HepG2 (cell line): ENCODE measurements around the gene HERPUD2. TPM values are rescaled to one million over a fixed set of nuclear protein-coding genes. Genes with fewer than 3 reads are reported as not detected.

Source experiments
- ATAC-seq: fragments of 200-7000 bp; cut with Tn5 transposase; 3 replicates; pipeline ENCODE4 v1.9.1; 2020; ENCODE audit warnings: mild to moderate bottlenecking, moderate library complexity
- BruUV-seq: library from RNA; stranded (reverse); fragments of 400-500 nt; replicated peaks from 2 replicates; lab custom pipeline; 2021; lab: Mats Ljungman, UMichigan
- CTCF ChIA-PET: fragments of 300-600 bp; formaldehyde crosslinking; extraction: SDS; loops from one replicate; lab custom pipeline; 2021; ENCODE audit warnings: low total read pairs, inconsistent platforms, low intra/inter-chr PET ratio; lab: Yijun Ruan, JAX
- POLR2A ChIA-PET: fragments of 350-600 bp; sonication (Branson Sonifier 250); formaldehyde crosslinking; loops from one replicate; lab custom pipeline; 2020; ENCODE audit warnings: antibody characterized with exemption, inconsistent platforms; lab: Yijun Ruan, JAX
- DNase-seq: peaks from one replicate; pipeline ENCODE4 v3.0.0-alpha.2; 2015; ENCODE audit warnings: low spot score
- FAIRE-seq: peaks from 3 replicates; lab custom pipeline; 2011; peaks lifted over from hg19 to GRCh38; lab: Jason Lieb, UNC
- H2AFZ ChIP-seq: one replicate; pipeline ENCODE4 v1.6.1; 2011; ENCODE audit warnings: low read length, inconsistent platforms
- H3K27ac ChIP-seq: fragments of 300-600 bp; 3 replicates; pipeline ENCODE4 v1.8.0; 2011; ENCODE audit warnings: mixed run types, mild to moderate bottlenecking, mixed read lengths, low read length, inconsistent platforms; ENCODE audit not compliant: insufficient read depth; ENCODE audit errors: extremely low read length
- H3K27me3 ChIP-seq, 2 experiments: fragments of 200-600 bp in 1 of 2; 2 replicates in 1 of 2; 3 replicates in 1 of 2; pipeline versions ENCODE4 v1.6.0 to v1.8.0; 2011; ENCODE audit warnings: low read length in 2 of 2, mild to moderate bottlenecking in 2 of 2, moderate library complexity in 2 of 2, inconsistent platforms in 1 of 2; ENCODE audit not compliant: insufficient read depth in 2 of 2, control insufficient read depth in 1 of 2
- H3K36me3 ChIP-seq, 2 experiments: fragments of 200-600 bp in 1 of 2; replicated peaks in 1 of 2; 2 replicates in 1 of 2; 3 replicates in 1 of 2; pipeline versions ENCODE4 v1.5.1 to v1.8.0; 2011; ENCODE audit warnings: low read length in 2 of 2, inconsistent platforms in 1 of 2; ENCODE audit not compliant: insufficient read depth in 2 of 2, control insufficient read depth in 1 of 2
- H3K4me1 ChIP-seq: 2 replicates; pipeline ENCODE4 v1.5.1; 2012; ENCODE audit warnings: low read length, inconsistent platforms; ENCODE audit not compliant: insufficient read depth
- H3K4me2 ChIP-seq: 2 replicates; pipeline ENCODE4 v1.6.0; 2011; ENCODE audit warnings: low read depth, low read length, inconsistent platforms
- H3K4me3 ChIP-seq, 3 experiments: fragments of 200-600 bp in 1 of 3; sonication (generic), shearing (Covaris generic) in 1 of 3; replicated peaks in 1 of 3; 2 replicates each; pipeline ENCODE4 v1.5.1; 2011 to 2016; ENCODE audit warnings: low read length in 3 of 3, inconsistent platforms in 2 of 3, low read depth in 2 of 3, mild to moderate bottlenecking in 2 of 3, control low read depth in 1 of 3, mixed read lengths in 1 of 3; ENCODE audit not compliant: insufficient read depth in 1 of 3
- H3K79me2 ChIP-seq: one replicate; pipeline ENCODE4 v1.6.1; 2011; ENCODE audit warnings: low read length, inconsistent platforms; ENCODE audit not compliant: insufficient read depth
- H3K9ac ChIP-seq: 2 replicates; pipeline ENCODE4 v1.6.0; 2011; ENCODE audit warnings: mild to moderate bottlenecking, low read depth, low read length, inconsistent platforms; ENCODE audit not compliant: insufficient read depth
- H3K9me3 ChIP-seq: 2 replicates; pipeline ENCODE4 v1.5.1; 2012; ENCODE audit warnings: mild to moderate bottlenecking, low read length
- H4K20me1 ChIP-seq: 2 replicates; pipeline ENCODE4 v1.6.0; 2011; ENCODE audit warnings: inconsistent platforms, mild to moderate bottlenecking, low read length, moderate library complexity; ENCODE audit not compliant: insufficient read depth
- GATA4 ChIP-seq: sonication (generic); IDR thresholded peaks from 2 replicates; pipeline ENCODE4 v1.6.1; 2016; ENCODE audit warnings: antibody characterized with exemption, low read depth, borderline replicate concordance
- GMEB1 ChIP-seq: sonication (generic); formaldehyde crosslinking; IDR thresholded peaks from 2 replicates; pipeline ENCODE4 v1.5.1; 2020; ENCODE audit warnings: missing genetic modification reagents, mild to moderate bottlenecking, borderline replicate concordance
- KDM5B ChIP-seq: sonication (generic); formaldehyde crosslinking; IDR thresholded peaks from 2 replicates; pipeline ENCODE4 v1.4.0; 2020; ENCODE audit warnings: missing genetic modification reagents, mild to moderate bottlenecking, borderline replicate concordance
- PAF1 ChIP-seq: IDR thresholded peaks from 2 replicates; pipeline ENCODE4 v1.6.1; 2016; ENCODE audit warnings: missing genetic modification reagents, missing compliant biosample characterization
- TFDP2 ChIP-seq: sonication (generic); formaldehyde crosslinking; IDR thresholded peaks from 2 replicates; pipeline ENCODE4 v1.4.0; 2020; ENCODE audit warnings: missing genetic modification reagents
- UBTF ChIP-seq: sonication (generic); formaldehyde crosslinking; IDR thresholded peaks from 2 replicates; pipeline ENCODE4 v1.4.0; 2020; ENCODE audit warnings: mild to moderate bottlenecking, missing genetic modification reagents
- ZNF639 ChIP-seq: conservative IDR thresholded peaks from 2 replicates; pipeline ENCODE4 v1.6.1; 2018; ENCODE audit warnings: missing genetic modification reagents
- WGBS: methylation state at CpG from one replicate; pipeline ENCODE4 v1.1.6; 2017; ENCODE audit warnings: low lambda C conversion rate; 5-methylcytosine and 5-hydroxymethylcytosine counted together
- in situ Hi-C: cut with HindIII; loops from 2 replicates; pipeline ENCODE4 v1.10.0; 2017; ENCODE audit warnings: low pct_unique_long_range_greater_than_20kb; ENCODE audit not compliant: extremely low pct_ligation_motif_present
- intact Hi-C: fragments of 100-400 bp; cut with micrococcal nuclease; formaldehyde crosslinking; loops from one replicate; pipeline ENCODE4 v1.10.0; 2022; ENCODE audit not compliant: unreplicated experiment
- polyA plus RNA-seq, 8 experiments: library from polyadenylated mRNA; depleted of rRNA in 3 of 8; stranded (reverse) in 7 of 8; unstranded in 1 of 8; fragments of >200 nt; fragmentation: Illumina TruSeq in 4 of 8; extraction: Trizol in 4 of 8; gene quantifications; 2 replicates each; pipeline versions ENCODE4 v1.2.1 to v1.2.3, GENCODE V29; 2011 to 2016; ENCODE audit warnings: low read depth in 4 of 8, missing spikeins in 1 of 8, mixed read lengths in 1 of 8; ENCODE audit not compliant: insufficient read depth in 1 of 8
- total RNA-seq, 5 experiments: library from RNA; depleted of rRNA; stranded (reverse); fragments of >200 nt; fragmentation: Illumina TruSeq; extraction: Trizol; gene quantifications; 2 replicates each; pipeline ENCODE4 v1.2.3, GENCODE V29; 2016; ENCODE audit warnings: low read depth in 1 of 5
- TF ChIP-seq, protein P1 (sequence below): sonication (generic); formaldehyde crosslinking; IDR thresholded peaks from 2 replicates; pipeline ENCODE4 v1.9.0; 2021; ENCODE audit warnings: missing genetic modification reagents, mild to moderate bottlenecking, borderline replicate concordance
- TF ChIP-seq, protein P2 (sequence below): sonication (generic); formaldehyde crosslinking; IDR thresholded peaks from 2 replicates; pipeline ENCODE4 v1.5.1; 2020; ENCODE audit warnings: mild to moderate bottlenecking, missing genetic modification reagents, moderate library complexity

The HERPUD2 gene
- total and polyA plus RNA-seq, 2 of the 13 experiments (the other 11 are each of a cell fraction or from before 2014, with no cell fraction given): 10.7 to 38.6 TPM

GRCh38 chr7:35623381-35623780 is 71.6 kb downstream of the HERPUD2 start:
- no peak overlapping the region for H3K4me2 ChIP-seq
- no peaks in the 10 kb centered on the region for H3K79me2 ChIP-seq
- ChIA-PET POLR2A (no interaction called here), CTCF (interaction anchor here (2.1 kb wide), 1 partner anchor 198 kb away, joined by 17 read pairs; no protein-coding TSS in a partner anchor)
- H3K27me3 ChIP-seq: no peaks in the 10 kb centered on the region
- H3K4me1 ChIP-seq: peaks cover 7% of the 10 kb centered on the region
- no peak overlapping the region for H3K9ac ChIP-seq
- H4K20me1 ChIP-seq: no peaks in the 10 kb centered on the region
- DNase-seq: no peak
- H3K27ac ChIP-seq: no peak overlapping the region
- no peak for ATAC-seq
- FAIRE-seq: no peak
- BruUV-seq: no TSS peak
- no peaks in the 10 kb centered on the region for H3K36me3 ChIP-seq
- H3K9me3 ChIP-seq: no peaks in the 10 kb centered on the region
- intact Hi-C loops (loop anchor here (10.0 kb wide), 3 partner anchors 89 to 549 kb away; no protein-coding TSS in a partner anchor), in situ Hi-C loops (loop anchor here (5.0 kb wide), 1 partner anchor 196 kb away; no protein-coding TSS in a partner anchor)
- no peak overlapping the region for H2AFZ ChIP-seq
- no peak for TF ChIP-seq GMEB1 (CRISPR knock-in tag)
- no peak for TF ChIP-seq GATA4
- no peak for TF ChIP-seq PAF1 (CRISPR knock-in tag)
- TF ChIP-seq ZNF639 (CRISPR knock-in tag): no peak
- no peak for TF ChIP-seq KDM5B (CRISPR knock-in tag)
- TF ChIP-seq, protein P1, sequence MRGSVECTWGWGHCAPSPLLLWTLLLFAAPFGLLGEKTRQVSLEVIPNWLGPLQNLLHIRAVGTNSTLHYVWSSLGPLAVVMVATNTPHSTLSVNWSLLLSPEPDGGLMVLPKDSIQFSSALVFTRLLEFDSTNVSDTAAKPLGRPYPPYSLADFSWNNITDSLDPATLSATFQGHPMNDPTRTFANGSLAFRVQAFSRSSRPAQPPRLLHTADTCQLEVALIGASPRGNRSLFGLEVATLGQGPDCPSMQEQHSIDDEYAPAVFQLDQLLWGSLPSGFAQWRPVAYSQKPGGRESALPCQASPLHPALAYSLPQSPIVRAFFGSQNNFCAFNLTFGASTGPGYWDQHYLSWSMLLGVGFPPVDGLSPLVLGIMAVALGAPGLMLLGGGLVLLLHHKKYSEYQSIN (CRISPR knock-in tag): no peak
- TF ChIP-seq, protein P2, sequence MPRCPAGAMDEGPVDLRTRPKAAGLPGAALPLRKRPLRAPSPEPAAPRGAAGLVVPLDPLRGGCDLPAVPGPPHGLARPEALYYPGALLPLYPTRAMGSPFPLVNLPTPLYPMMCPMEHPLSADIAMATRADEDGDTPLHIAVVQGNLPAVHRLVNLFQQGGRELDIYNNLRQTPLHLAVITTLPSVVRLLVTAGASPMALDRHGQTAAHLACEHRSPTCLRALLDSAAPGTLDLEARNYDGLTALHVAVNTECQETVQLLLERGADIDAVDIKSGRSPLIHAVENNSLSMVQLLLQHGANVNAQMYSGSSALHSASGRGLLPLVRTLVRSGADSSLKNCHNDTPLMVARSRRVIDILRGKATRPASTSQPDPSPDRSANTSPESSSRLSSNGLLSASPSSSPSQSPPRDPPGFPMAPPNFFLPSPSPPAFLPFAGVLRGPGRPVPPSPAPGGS (CRISPR knock-in tag): no peak
- TF ChIP-seq UBTF (CRISPR knock-in tag): no peak
- no peak for TF ChIP-seq TFDP2 (CRISPR knock-in tag)
- no peak overlapping the region for H3K4me3 ChIP-seq
- WGBS: 17% methylated on average over 2 of the region's 2 CpGs
